ENCODE measurements around the gene ZNF587.

- TF ChIP-seq POLR2A (IDR thresholded peaks at IDR 0.05) (no peak), CTCF (IDR thresholded peaks at IDR 0.05) (no peak)
Observed at GRCh38 chr19:57815247-57816075, 34.2 kb upstream of the ZNF587 start.

Data from esophagus squamous epithelium (tissue), 4 donors.